ENCODE results near the gene MEIOB.
"Not testable (repeated sequence)": the region's sequence is repeated elsewhere in the genome, so short reads cannot be mapped to it uniquely, and the experiment has no call there.

The MEIOB gene

DNA sequence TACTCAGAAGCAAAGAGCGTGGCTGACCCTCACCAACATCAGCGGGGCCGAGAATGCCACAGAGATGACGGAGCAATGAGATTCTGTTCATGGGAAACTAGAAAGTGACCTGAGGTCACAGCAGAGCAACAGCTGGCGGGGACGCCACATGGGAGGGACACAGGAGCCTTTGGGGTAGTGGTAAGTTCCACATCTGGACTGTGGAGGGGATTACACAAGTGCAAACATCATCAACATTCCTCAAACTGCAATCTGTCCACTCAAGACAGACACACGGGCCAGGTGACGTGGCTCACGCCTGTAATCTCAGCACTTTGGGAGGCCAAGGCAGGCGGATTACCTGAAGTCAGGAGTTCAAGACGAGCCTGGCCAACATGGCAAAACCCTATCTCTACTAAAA, 56.5 kb downstream of the MEIOB start:
- H3K4me1 ChIP-seq (ENCODE audit: control insufficient read depth, insufficient read depth, low read length, poor library complexity, severe bottlenecking): no peaks in the 10 kb centered on the region

DNA sequence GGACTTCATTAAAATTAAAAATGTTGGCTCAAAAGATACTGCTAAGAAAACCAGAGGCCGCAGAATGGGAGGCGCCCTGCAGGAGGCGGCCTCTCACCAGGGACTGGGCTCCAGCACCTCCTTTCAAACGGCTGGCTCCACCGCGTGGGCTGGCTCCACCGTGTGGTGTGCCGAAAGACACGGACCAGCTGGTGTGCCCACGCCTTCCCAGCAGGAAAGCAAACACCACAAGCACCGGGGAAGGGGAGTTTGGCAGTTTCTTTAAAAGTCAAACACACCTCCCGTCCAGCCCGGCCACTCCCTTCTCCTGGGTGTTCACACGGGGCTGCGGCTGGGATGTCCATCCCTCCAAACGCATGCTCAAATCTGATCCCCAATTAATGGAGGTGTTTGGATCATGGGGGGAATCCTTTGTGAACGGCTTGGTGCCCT, 59.2 kb downstream of the MEIOB start:
- Histone ChIP-seq H3K36me3 (ENCODE audit: control insufficient read depth, insufficient read depth, low read length) (peaks cover 56% of the 10 kb centered on the region), H3K4me1 (ENCODE audit: control insufficient read depth, insufficient read depth, low read length, poor library complexity, severe bottlenecking) (no peaks in the 10 kb centered on the region), H3K4me3 (ENCODE audit: insufficient read depth, low read depth, low read length, poor library complexity, severe bottlenecking) (no peak overlapping the region), H3K27me3 (replicated peaks; ENCODE audit: control insufficient read depth, insufficient read depth, low read length, poor library complexity, severe bottlenecking) (no peaks in the 10 kb centered on the region), H3K27ac (ENCODE audit: insufficient read depth, low read length, poor library complexity, severe bottlenecking) (no peak overlapping the region), H3K9me3 (ENCODE audit: control insufficient read depth, low read length) (no peaks in the 10 kb centered on the region)
- peak in 1 of 3 donors; percentile 15 for DNase-seq

More for the DNA sequence above, 56.5 kb downstream of the MEIOB start:
- DNase-seq: no peak
- Histone ChIP-seq H3K27ac (ENCODE audit: insufficient read depth, low read length, poor library complexity, severe bottlenecking) (no peak overlapping the region), H3K36me3 (ENCODE audit: control insufficient read depth, insufficient read depth, low read length) (peaks cover 60% of the 10 kb centered on the region), H3K9me3 (ENCODE audit: control insufficient read depth, low read length) (no peaks in the 10 kb centered on the region), H3K27me3 (replicated peaks; ENCODE audit: control insufficient read depth, insufficient read depth, low read length, poor library complexity, severe bottlenecking) (no peaks in the 10 kb centered on the region), H3K4me3 (ENCODE audit: insufficient read depth, low read depth, low read length, poor library complexity, severe bottlenecking) (no peak overlapping the region)

DNA sequence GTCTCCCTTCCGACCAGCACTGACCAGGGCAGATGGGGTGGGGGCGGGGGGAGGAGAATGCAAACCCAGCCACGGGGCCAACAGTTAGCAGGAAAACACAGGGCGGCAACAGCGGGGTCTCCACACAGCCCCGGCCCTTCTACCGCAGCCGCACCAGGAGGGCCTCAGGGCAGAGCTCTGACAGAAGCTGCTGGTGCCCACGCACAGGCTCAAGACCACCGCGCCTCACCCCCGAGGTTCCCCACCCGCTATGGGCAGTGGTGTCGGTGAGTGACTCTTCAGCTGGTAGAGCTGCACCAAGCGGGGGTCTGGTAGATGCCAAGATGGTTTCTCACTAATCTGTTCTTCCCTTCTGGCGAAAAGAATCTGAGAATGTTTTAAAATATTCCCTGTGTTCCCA, 61.4 kb downstream of the MEIOB start:
- H3K27ac ChIP-seq (ENCODE audit: insufficient read depth, low read length, poor library complexity, severe bottlenecking): no peak overlapping the region
- peaks cover 50% of the 10 kb centered on the region for H3K36me3 ChIP-seq (ENCODE audit: control insufficient read depth, insufficient read depth, low read length)
- H3K9me3 ChIP-seq (ENCODE audit: control insufficient read depth, low read length): no peaks in the 10 kb centered on the region
- no peak for DNase-seq
- no peaks in the 10 kb centered on the region for H3K27me3 ChIP-seq (replicated peaks; ENCODE audit: control insufficient read depth, insufficient read depth, low read length, poor library complexity, severe bottlenecking)
- no peak overlapping the region for H3K4me3 ChIP-seq (ENCODE audit: insufficient read depth, low read depth, low read length, poor library complexity, severe bottlenecking)
- H3K4me1 ChIP-seq (ENCODE audit: control insufficient read depth, insufficient read depth, low read length, poor library complexity, severe bottlenecking): no peaks in the 10 kb centered on the region

DNA sequence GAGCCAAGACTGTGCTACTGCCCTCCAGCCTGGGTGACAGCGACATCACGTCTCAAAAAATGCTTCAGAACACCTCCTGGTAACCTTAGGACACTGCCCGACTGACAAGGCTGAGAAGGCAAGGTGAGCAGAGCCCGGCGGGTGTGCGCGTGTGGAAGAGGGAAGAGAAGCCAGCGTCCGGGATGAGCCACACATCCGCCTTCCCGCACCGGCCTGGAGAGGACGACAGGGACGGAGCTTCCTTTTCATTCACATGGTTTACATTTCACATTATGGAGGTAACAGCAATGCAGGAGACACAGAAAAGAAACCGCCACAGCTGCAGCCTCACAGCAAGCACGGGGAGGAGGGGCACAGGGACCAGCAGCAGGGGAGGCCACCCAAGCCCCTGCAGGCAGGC, 61.9 kb downstream of the MEIOB start:
- Histone ChIP-seq H3K4me1 (ENCODE audit: control insufficient read depth, insufficient read depth, low read length, poor library complexity, severe bottlenecking) (no peaks in the 10 kb centered on the region), H3K27me3 (replicated peaks; ENCODE audit: control insufficient read depth, insufficient read depth, low read length, poor library complexity, severe bottlenecking) (no peaks in the 10 kb centered on the region), H3K27ac (ENCODE audit: insufficient read depth, low read length, poor library complexity, severe bottlenecking) (no peak overlapping the region), H3K9me3 (ENCODE audit: control insufficient read depth, low read length) (no peaks in the 10 kb centered on the region), H3K4me3 (ENCODE audit: insufficient read depth, low read depth, low read length, poor library complexity, severe bottlenecking) (no peak overlapping the region), H3K36me3 (ENCODE audit: control insufficient read depth, insufficient read depth, low read length) (peaks cover 46% of the 10 kb centered on the region)
- no peak for DNase-seq

DNA sequence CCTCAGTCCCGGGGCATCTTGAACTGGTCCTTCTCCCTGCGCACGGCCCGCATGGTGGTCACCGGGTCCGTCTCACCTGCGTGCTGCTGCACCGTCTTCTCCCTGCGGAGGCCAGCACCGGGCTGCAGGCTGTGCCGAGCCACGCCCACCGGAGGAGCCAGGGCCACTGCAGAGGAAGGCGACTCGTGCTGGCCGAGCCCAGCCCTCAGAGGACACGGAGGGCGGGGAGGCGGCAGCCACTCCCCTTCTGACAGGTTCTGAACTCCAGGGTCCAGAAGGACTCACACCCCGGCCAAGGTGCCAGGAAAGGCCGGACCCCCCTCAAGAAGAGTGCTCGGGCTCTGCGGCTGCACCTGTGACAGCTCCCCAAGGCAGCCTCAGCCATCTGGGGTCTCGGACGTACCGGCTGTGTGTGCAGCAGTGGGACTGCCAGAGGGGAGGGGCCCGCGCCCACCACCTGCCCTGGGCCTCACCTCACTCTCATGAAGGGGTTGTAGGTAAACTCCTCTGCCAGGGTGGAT, 62.6 kb downstream of the MEIOB start:
- Histone ChIP-seq H3K27me3 (replicated peaks; ENCODE audit: control insufficient read depth, insufficient read depth, low read length, poor library complexity, severe bottlenecking) (no peaks in the 10 kb centered on the region), H3K4me1 (ENCODE audit: control insufficient read depth, insufficient read depth, low read length, poor library complexity, severe bottlenecking) (no peaks in the 10 kb centered on the region), H3K4me3 (ENCODE audit: insufficient read depth, low read depth, low read length, poor library complexity, severe bottlenecking) (no peak overlapping the region), H3K36me3 (ENCODE audit: control insufficient read depth, insufficient read depth, low read length) (peaks cover 44% of the 10 kb centered on the region), H3K27ac (ENCODE audit: insufficient read depth, low read length, poor library complexity, severe bottlenecking) (no peak overlapping the region), H3K9me3 (ENCODE audit: control insufficient read depth, low read length) (no peaks in the 10 kb centered on the region)
- no peak for DNase-seq

DNA sequence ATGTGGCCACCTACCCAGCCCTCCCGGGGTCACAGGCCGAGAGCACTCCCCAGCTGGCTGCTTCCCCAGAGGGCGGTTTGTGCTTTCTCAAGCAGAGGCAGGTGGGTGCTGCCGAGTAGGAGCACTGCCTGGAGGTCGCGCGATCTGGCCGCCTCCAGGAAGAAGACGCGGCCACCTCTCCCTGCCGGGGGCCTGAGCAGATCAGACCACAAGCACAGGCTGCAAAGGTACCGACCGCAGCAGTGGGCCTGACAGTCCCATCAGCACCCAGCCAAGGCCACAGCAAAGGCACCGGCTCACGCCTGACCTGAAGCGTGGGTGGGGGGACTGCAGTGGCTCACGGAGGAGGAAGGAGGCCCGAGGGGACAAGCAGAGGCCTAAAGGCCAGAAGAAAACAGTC, 63.3 kb downstream of the MEIOB start:
- peaks cover 42% of the 10 kb centered on the region for H3K36me3 ChIP-seq (ENCODE audit: control insufficient read depth, insufficient read depth, low read length)
- no peaks in the 10 kb centered on the region for H3K4me1 ChIP-seq (ENCODE audit: control insufficient read depth, insufficient read depth, low read length, poor library complexity, severe bottlenecking)
- H3K4me3 ChIP-seq (ENCODE audit: insufficient read depth, low read depth, low read length, poor library complexity, severe bottlenecking): no peak overlapping the region
- DNase-seq: no peak
- no peaks in the 10 kb centered on the region for H3K9me3 ChIP-seq (ENCODE audit: control insufficient read depth, low read length)
- H3K27me3 ChIP-seq (replicated peaks; ENCODE audit: control insufficient read depth, insufficient read depth, low read length, poor library complexity, severe bottlenecking): no peaks in the 10 kb centered on the region
- no peak overlapping the region for H3K27ac ChIP-seq (ENCODE audit: insufficient read depth, low read length, poor library complexity, severe bottlenecking)

DNA sequence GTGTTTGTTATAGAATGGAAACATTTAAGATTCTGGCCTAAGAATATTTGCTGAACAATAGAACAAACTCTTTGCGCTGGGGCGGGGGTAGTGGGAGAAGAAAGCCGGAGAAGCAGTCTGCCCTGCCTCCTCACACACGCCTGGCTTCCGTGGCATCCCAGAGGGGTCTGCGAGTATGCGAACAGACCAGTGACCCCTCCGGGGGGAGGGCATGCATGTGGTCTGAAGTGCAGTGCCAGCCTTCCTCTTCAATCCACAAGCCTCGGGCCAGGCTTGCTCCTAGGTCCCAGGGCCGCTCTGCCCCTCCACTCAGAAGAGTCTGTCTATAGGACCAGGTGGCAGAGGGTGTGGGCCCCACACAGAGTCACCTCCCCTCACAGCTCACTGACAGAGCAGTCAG, 64.3 kb downstream of the MEIOB start:
- Histone ChIP-seq H3K27me3 (replicated peaks; ENCODE audit: control insufficient read depth, insufficient read depth, low read length, poor library complexity, severe bottlenecking) (no peaks in the 10 kb centered on the region), H3K27ac (ENCODE audit: insufficient read depth, low read length, poor library complexity, severe bottlenecking) (no peak overlapping the region), H3K4me3 (ENCODE audit: insufficient read depth, low read depth, low read length, poor library complexity, severe bottlenecking) (no peak overlapping the region), H3K36me3 (ENCODE audit: control insufficient read depth, insufficient read depth, low read length) (peaks cover 38% of the 10 kb centered on the region), H3K4me1 (ENCODE audit: control insufficient read depth, insufficient read depth, low read length, poor library complexity, severe bottlenecking) (no peaks in the 10 kb centered on the region), H3K9me3 (ENCODE audit: control insufficient read depth, low read length) (no peaks in the 10 kb centered on the region)
- no peak for DNase-seq

DNA sequence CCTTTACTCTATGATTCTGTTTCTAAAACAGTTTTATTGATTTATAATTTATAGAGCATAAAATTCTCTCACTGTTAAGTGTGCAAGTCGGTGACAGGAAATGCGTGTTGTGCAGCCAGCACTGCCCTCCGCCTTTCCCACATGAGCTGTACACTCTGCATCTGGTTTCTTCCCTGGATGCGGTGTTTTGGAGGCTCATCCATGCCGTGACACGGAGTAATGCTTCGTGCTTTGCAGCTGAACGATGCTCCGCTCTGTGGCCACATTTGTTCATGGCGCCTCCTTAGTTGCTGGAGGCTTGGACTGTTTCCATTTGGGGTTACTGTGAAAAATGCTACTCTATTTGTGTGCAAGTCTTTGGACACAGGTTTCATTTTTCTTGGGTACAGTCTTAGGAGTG, 71.3 kb downstream of the MEIOB start:
- DNase-seq: no peak
- Histone ChIP-seq H3K27me3 (replicated peaks; ENCODE audit: control insufficient read depth, insufficient read depth, low read length, poor library complexity, severe bottlenecking) (no peaks in the 10 kb centered on the region), H3K9me3 (ENCODE audit: control insufficient read depth, low read length) (no peaks in the 10 kb centered on the region), H3K4me1 (ENCODE audit: control insufficient read depth, insufficient read depth, low read length, poor library complexity, severe bottlenecking) (no peaks in the 10 kb centered on the region), H3K27ac (ENCODE audit: insufficient read depth, low read length, poor library complexity, severe bottlenecking) (no peak overlapping the region), H3K36me3 (ENCODE audit: control insufficient read depth, insufficient read depth, low read length) (no peaks in the 10 kb centered on the region), H3K4me3 (ENCODE audit: insufficient read depth, low read depth, low read length, poor library complexity, severe bottlenecking) (no peak overlapping the region)

DNA sequence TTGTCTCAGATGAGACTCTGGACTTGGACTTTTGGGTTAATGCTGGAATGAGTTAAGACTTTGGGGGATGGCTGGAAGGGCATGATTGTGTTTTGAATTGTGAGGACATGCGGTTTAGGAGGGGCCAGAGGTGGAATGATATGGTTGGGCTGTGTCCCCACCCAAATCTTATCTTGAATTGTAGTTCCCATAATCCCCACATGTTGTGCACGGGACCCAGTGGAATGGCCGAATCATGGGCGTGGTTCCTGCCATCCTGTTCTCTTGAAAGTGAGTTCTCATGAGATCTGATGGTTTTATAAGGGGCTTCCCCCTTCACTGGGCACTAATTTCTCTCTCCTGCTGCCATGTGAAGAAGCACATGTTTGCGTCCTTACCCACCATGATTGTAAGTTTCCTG, 72.7 kb downstream of the MEIOB start:
- H3K9me3 ChIP-seq (ENCODE audit: control insufficient read depth, low read length); H3K4me3 ChIP-seq (ENCODE audit: insufficient read depth, low read depth, low read length, poor library complexity, severe bottlenecking); H3K27ac ChIP-seq (ENCODE audit: insufficient read depth, low read length, poor library complexity, severe bottlenecking); H3K4me1 ChIP-seq (ENCODE audit: control insufficient read depth, insufficient read depth, low read length, poor library complexity, severe bottlenecking); DNase-seq; H3K27me3 ChIP-seq (replicated peaks; ENCODE audit: control insufficient read depth, insufficient read depth, low read length, poor library complexity, severe bottlenecking); H3K36me3 ChIP-seq (ENCODE audit: control insufficient read depth, insufficient read depth, low read length): not testable (repeated sequence)

DNA sequence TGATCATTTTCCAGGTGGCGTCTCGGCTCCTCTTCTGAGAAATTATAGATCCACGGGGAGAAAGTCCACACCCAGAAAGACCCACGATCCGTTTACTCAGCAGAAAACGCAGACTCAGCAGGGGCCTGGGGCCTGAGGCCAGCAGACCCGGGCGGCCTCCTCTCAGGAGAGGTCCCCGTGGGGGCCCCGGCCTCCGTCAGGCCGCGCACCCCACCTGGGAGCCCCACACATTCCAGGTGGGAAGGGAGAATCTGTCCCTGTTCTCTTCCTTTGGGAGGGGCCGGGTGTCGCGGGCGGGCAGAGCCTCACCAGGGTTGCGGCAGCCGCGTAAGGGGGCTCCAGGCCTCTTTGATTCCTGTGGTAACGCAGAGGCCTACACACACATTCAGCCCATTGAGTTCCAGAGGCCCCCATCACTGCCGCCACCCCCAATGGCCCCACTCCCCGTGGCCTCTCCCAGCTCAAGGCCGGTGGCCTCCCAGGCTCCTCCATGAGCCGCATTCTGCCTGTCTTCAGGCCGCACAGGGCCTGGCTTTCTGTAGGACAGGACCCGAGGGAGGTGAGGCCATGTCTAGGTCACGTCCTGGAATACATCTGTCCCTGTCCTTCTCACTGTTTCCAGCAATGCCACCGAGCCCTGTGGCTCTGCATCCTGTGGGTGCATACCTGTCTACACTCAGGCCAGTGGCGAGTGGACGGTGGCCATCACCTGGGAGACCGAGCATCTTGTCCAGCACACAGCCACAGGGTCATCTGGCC, 76.9 kb downstream of the MEIOB start:
- Histone ChIP-seq H3K27ac (ENCODE audit: insufficient read depth, low read length, poor library complexity, severe bottlenecking) (no peak overlapping the region), H3K9me3 (ENCODE audit: control insufficient read depth, low read length) (no peaks in the 10 kb centered on the region), H3K4me3 (ENCODE audit: insufficient read depth, low read depth, low read length, poor library complexity, severe bottlenecking) (no peak overlapping the region), H3K4me1 (ENCODE audit: control insufficient read depth, insufficient read depth, low read length, poor library complexity, severe bottlenecking) (no peaks in the 10 kb centered on the region), H3K27me3 (replicated peaks; ENCODE audit: control insufficient read depth, insufficient read depth, low read length, poor library complexity, severe bottlenecking) (no peaks in the 10 kb centered on the region), H3K36me3 (ENCODE audit: control insufficient read depth, insufficient read depth, low read length) (peaks cover 7% of the 10 kb centered on the region)
- DNase-seq: no peak

All from effector memory CD4-positive, alpha-beta T cell (primary cell).